UCSD-AML1 (cell line): ENCODE measurements around the gene CDH16.
"Not testable (repeated sequence)": the region's sequence is repeated elsewhere in the genome, so short reads cannot be mapped to it uniquely, and the experiment has no call there.

Experiments
- DNase-seq: peaks from one replicate; lab custom pipeline; 2025; ENCODE audit not compliant: unreplicated experiment; lab: John Stamatoyannopoulos, UW

CDH16 gene, protein sequence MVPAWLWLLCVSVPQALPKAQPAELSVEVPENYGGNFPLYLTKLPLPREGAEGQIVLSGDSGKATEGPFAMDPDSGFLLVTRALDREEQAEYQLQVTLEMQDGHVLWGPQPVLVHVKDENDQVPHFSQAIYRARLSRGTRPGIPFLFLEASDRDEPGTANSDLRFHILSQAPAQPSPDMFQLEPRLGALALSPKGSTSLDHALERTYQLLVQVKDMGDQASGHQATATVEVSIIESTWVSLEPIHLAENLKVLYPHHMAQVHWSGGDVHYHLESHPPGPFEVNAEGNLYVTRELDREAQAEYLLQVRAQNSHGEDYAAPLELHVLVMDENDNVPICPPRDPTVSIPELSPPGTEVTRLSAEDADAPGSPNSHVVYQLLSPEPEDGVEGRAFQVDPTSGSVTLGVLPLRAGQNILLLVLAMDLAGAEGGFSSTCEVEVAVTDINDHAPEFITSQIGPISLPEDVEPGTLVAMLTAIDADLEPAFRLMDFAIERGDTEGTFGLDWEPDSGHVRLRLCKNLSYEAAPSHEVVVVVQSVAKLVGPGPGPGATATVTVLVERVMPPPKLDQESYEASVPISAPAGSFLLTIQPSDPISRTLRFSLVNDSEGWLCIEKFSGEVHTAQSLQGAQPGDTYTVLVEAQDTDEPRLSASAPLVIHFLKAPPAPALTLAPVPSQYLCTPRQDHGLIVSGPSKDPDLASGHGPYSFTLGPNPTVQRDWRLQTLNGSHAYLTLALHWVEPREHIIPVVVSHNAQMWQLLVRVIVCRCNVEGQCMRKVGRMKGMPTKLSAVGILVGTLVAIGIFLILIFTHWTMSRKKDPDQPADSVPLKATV

DNA sequence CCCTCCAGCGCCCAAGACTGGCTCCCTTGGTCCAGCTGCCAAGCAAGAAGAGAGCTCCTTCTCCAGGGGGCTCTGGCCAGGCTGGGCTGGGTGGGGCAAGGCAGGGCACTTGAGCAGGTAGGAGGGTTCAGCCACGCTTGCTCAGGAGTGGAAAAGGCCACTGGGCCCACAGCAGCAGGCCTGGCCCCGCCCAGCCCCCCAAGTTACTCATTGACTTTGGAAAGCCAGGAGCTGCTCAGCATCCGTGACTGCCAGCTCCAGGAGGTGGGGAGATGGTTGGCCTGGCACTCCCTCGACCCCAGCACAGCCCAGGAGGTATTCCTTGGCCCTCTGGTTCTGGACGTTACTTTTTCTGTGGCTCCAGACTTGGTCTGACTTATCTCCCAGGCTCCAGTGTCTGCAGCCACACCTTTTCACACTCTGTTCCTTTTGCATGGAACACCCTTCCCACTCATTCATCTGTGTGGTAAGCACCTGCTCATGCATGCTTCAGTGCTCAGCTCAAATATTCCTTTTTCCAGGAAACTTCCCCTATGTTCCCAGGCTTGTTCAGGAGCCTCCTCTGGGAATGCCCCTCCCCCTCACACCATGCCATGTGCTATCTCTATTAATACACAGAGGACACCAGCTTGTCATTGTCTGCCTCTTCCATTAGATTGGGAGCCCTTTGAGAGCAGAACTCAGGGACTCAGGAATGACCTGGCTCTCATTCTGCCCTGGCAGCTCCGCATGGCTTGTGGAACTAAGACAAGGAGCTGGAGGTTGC, at the start of gene CDH16:
Gene CDH16 (minus strand): TSS at position 83 of the 766 bp plus-strand sequence. CDS start 820 bp downstream, outside the sequence.
- no peak for DNase-seq

DNA sequence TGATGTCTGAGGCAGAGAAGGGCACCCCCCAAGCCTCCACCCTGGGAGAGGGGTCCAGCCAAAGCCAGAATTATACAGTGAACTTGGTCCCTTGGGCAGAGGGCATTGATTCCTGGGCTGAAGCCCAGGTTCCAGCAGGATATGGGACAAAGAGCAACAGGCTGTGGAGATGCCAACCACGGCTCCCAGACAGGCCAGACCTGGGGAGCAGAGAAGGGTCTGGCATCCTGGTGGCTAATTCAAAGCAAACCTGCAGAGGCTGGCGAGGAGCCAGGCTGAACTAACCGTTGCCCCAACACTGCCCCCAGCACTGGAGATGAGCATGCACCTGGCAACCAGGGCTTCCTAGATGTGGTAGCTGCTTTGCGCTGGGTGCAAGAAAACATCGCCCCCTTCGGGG, 45.4 kb upstream of the CDH16 start:
- DNase-seq, result no peak

DNA sequence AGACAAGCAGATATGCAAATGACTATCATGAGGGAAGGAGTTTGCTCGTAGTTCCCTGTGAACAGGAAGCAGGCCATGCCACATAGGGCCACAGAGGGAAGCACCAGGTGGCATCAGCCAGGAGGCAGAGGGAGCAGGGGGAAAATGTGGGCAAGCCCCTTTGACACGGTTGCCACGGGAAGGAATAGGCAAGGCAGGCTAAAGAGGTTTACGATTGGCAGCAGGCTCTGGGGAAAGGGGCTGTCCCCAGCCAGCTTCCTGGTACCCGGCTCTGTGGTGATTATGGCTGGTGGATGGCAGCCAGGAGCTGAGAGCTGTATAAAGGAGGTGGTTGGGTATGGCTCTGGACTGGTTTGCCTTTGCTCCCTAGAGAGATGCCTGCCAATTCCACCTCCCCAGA, 43.2 kb upstream of the CDH16 start:
- DNase-seq, result peak; percentile 46

DNA sequence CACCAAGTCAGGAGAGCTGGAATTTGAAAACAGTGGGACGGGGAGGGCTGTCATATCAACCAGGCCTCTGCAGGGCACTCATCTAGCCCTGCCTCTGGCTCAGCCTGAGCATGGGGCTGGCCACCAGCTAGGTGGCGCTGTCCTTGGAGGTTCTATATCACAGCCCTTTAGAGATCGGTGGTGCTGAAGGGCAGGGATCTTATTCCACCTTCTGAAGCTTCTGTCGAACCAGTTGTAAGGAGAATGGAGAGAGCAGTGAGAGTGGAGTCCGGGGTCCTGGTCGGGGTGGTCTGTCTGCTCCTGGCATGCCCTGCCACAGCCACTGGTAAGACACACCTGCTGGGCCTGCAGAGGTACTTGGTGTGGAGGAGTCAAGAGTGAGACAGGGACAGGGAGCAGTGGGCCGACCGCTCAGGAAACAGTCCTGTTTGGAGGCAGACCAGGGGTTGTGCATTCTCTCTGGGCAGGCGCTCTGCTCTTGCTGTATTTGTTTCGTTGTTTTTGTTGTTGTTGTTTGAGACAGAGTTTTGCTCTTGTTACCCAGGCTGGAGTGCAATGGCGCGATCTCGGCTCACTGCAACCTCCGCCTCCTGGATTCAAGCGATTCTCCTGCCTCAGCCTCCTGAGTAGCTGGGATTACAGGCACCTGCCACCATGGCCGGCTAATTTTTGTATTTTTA, 42.5 kb upstream of the CDH16 start, which contains the start of gene CES3:
Gene CES3 (plus strand): TSS at position 202 of the 680 bp plus-strand sequence. CDS start 42 bp downstream, at position 244.
- DNase-seq, result peak; percentile 85

DNA sequence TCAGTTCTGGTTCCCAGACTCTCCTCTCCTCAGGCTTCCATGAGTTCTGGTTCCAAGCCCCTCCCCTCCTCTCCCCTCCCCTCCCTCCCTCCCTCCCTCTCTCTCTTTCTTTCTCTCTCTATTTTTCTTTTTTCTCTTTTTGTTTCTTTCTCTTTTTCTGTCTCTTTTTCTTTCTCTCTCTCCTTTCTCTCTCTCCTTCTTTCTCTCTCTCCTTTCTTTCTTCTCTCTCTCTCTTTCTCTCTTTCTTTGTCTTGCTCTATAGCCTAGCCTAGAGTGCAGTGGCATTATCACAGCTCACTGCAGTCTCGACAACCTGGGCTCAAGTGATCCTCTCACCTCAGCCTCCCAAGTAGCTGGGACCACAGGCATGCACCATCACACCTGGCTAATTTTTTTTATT, 41.6 kb upstream of the CDH16 start:
- no peak for DNase-seq

DNA sequence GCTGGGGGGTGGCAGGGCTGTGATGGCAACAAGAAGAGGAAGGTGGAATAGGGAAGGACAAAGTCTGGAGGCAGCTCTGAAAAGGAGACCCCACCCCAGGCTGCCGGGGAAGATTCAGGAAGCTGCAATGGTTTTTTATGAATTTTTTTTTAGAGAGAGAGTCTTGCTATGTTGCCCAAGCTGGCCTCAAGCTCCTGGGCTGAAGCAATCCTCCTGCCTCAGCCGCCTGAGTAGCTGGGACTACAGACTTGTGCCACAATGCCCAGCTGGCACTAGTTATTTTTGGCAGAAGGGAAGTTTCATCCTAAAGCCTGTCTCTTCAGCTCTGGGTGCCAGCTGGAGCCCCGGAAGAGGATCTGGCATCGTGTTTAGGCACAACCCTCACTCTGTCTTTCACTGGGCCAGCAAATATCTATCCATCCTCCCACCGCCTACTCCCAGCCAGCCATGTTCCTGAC, 41.0 kb upstream of the CDH16 start:
- no peak for DNase-seq

DNA sequence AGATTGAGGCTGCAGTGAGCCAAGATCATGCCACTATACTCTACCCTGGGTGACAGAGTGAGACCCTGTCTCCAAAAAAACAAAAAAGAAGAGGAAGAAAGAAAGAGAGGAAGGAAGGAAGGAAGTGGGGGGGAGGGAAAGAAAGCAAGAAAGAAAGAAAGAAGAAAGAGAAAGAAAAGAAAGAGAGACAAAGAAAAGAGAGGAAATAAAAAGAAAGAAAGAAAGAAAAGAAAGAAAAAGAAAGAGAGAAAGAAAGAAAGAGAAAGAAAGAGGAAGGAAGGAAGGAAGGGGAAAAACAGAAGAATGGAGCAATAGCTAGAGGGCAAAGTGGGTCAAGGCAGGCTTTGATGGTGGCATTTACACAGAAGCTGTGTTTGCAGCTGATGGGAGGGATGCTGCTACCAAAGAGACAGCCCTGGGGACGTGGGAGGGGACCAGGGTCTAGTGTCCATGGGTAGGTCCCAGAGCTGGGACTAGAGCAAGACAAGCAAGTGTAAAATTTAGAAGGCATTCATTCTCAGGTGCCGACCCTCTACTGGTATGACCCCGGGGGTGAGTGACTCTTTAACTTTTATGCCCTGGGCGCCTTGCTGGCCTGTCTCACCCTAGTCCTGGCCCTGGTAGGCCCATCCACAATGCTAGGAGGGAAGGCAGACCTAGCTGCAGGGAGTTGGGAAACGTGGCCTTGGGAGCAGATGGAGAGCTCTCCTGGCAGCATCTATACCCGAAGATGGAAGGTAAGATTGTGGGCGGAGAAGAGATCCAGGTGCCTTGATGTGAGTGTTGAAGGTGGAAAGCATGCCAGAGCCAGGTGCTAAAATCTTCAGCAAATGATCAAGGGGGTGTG, 40.4 kb upstream of the CDH16 start:
- DNase-seq, result no peak

DNA sequence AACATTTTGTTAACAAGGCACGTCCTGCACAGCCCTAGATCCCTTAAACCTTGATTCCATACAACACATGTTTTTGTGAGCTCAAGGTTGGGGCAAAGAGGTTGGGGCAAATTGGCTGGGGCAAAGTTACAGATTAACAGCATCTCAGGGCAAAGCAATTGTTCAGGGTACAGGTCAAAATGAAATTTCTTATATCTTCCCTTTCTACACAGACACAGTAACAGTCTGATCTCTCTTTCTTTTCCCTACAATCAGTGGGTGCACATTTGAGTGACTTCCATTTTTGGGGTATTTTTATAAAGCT, 37.4 kb upstream of the CDH16 start:
- DNase-seq, result not testable (repeated sequence)

DNA sequence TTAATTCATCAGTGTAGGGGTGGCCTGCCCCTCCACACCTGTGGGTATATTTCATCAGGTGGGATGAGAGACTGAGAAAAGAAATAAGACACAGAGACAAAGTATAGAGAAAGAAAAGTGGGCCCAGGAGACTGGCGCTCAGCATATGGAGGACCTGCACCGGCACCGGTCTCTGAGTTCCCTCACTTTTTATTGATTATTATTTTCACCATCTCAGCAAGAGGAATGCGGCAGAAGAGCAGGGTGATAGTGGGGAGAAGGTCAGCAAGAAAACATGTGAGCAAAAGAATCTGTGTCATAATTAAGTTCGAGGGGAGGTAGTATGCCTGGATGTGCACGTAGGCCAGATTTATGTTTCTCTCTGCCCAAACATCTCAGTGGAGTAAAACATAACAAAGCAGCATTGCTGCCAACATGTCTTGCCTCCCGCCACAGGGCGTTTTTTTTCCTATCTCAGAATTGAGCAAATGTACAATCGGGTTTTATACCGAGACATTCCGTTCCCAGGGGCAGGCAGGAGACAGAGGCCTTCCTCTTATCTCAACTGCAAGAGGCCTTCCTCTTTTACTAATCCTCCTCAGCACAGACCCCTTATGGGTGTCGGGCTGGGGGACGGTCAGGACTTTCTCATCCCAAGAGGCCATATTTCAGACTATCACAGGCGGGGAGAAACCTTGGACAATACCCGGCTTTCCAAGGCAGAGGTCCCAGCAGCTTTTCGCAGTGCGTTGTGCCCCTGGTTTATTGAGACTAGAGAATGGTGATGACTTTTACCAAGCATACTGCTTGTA, 36.9 kb upstream of the CDH16 start:
- not testable (repeated sequence) for DNase-seq

DNA sequence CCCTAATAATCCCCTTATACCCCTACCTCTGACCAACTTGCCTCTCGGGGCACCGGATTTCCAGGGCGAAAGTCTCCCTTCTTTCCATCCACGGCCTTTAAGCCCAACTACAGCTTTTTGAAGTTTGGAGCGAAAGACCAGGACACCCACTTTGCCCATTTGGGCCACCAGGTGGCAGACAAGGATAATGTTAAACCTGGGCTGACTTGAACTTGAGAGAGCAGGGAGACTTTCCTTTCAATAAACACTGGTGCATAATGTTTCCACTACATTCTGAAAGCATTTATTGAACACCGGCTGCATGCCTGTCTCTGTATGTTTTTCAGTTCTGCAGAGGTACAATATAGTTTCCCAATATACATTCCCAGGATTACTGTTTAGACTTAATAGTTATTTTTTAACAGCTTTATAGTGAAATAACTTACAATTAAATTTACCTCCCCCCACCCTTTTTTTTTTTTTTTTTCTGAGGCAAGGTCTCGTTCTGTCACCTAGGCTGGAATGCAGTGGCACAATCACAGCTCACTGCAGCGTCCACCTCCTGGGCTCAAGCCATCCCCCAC, 35.5 kb upstream of the CDH16 start:
- peak; percentile 70 for DNase-seq

DNA sequence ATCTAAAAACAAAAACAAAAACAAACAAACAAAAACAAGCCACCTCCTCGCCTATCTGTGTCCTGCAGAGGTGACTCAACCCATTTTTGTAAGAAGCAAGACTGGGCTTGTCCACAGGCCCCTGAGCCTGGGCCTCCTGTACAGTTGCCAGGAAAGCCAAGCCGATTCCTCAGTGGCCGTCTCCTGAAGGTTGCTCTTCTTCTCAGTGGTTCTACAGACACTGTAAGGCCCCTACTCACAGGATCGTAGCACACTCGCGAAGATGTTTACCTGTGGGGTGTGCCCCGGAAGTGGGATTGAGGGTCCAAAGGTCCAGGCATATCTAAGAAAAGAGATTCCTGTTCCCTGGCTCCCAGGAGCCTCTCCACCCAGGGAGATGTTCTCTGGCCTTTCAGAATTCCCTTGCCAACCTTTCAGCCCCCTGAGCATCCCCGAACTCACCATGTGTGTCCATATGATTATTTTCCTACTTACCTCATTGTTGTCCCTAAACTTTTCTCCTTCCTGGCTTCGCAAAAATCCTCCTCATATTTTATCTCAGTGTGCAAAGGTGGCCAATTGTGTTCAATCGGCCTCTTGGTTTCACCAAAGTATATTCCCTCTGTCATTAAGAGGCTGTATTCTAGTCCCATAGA, 34.9 kb upstream of the CDH16 start:
- no peak for DNase-seq

DNA sequence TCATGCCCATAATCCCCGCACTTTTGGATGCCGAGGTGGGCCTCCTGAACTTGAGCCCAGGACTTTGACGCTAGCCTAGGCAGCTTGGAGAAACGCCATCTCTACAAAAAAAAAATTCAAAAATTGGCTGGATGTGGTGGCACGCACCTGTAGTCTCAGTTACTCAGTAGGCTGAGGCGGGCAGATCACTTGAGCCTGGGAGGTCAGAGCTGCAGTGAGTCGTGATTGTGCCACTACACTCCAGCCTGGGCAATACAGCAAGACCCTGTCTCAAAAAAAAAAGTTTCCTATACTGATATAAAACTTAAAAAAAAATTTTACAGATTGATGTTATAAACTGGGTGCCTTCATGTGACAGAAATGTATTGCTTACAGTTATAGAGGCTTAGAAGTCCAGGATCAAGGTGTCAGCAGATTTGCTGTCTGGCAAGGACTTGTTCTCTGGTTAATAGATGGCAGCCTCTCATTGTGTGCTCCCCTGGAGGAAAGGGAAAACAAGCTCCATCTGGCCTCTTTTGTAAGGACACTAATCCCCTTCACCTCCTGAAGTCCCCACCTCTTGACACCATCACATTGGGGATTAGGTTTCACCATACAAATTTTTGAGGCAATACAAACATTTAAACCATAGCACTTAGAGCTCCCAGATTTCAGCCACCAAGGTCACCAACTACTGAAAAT, 33.9 kb upstream of the CDH16 start:
- DNase-seq, result no peak

DNA sequence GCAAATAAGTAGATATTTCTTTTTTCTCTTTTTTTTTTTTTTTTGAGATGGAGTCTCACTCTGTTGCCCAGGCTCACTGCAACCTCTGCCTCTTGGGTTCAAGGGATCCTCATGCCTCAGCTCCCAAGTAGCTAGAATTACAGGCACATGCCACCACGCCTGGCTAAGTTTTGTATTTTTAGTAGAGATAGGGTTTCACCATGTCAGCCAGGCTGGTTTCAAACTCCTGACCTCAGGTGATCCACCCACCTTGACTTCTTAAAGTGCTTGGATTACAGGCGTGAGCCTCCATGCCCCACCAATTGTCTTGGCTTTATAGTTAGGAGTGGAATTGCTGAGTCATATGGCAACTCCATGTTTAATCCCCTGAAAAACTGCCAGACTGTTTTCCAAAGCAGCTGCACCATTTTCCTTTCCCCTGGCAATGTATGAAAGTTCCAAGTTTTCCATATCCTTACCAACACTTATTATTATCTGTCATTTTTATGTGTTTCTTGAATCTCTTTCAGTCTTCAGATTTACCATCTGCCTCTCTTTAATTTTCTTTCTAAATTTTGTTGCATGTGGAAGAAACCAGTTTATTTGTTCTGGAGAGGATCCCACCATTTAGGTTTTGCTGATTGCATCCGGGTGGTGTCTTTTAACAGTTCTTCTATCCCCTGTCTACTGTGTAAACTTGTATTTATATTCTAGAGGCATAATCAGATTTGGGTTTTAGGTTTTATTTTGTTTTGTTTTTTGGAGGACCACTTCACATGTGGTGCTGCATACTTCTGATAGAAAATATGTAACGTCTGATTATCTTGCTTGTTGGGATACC, 32.5 kb upstream of the CDH16 start:
- DNase-seq, result no peak

DNA sequence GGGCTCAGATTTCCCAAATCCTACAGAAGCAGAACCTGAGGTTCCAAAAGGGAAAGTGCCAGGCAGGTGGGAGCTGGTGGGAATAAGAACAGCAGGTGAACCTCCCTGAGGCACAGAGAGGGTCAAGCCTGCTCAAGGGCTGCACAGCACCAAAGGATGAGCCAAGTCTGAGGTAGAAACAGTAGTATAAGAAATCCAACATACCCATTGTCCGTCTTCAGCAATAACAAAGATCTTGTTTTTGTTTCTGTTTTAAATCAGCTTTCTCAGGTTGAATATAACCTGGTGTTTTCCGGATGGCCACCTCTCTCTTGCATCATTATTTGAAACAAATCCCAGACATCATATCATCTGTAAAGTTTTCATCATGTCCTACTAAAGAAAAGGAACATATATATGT, 31.8 kb upstream of the CDH16 start:
- no peak for DNase-seq

DNA sequence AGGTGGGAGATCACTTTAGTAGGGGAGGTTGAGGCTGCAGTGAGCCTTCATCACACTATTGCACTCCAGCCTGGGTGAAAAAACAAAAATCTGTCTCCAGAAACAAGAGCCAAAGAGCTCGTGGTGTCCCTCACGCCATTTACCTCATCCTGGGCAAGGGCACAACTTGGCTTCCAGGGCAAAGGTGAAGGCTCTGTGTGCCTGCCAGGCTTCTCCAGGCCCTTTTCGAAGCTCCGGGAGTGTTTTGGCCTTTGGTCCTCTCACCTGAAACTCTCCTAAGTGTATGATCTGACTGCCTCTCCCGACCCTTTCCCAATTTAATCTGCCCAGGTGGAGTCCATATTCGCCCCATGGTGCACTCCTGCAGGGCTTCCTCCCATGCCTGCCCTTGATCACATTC, 30.8 kb upstream of the CDH16 start:
- no peak for DNase-seq

DNA sequence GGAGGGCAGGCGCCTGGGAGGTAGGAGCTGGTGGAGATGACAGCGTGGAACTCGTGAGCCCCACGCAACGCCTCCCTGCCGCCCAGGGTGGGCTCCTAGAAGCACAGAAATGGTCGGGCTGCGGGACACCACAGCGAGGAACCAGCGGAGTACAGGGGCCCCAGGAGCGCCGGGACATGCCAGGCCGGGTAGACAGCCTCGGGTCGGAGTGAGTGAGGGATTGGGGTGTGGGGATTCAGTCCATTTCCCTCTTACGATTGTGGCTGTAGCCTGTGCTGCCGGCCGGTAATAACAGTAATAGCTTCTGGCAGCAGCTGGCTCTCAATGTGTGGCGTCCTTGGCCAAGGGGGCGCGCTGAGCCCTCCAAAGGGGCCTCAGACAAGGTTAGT, 30.1 kb upstream of the CDH16 start:
- DNase-seq, result no peak
